ENCODE data around the gene GLRA1.

Gene GLRA1

DNA sequence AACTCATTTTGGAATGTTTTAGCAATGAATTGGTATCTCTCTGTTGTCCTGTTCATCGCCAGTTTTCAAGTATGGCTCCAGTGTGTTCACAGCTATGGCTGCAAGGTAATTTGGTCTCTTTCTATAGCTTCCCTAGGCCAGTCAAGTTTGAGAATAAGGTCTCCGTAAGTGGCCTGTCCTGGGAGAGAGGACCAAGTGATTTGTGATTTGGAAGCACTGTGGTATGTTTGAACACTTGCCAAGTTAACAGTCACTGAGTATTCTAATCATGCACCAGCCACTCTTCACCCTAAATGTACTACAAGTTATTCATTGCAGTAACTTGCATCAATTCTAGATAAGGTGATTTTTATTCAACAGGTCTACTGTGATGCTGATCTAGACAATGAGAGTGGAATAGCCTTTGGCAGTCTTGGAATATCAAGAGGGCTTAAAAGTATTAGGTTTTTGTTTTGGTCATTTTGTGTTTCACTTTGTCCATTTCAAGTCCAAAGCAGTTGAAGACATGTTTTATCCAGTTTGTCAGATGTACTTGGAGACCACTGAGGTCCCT is 111.8 kb downstream of the GLRA1 start:
- H3K9me3 ChIP-seq (ENCODE audit: low read length), result no peaks in the 10 kb centered on the region
- no peak overlapping the region for H3K4me3 ChIP-seq (ENCODE audit: low read depth in 1 of 2, low read length in 2 of 2)
- H3K36me3 ChIP-seq (ENCODE audit: insufficient read depth, low read length), result peaks cover 14% of the 10 kb centered on the region
- H3K27me3 ChIP-seq (ENCODE audit: control insufficient read depth in 1 of 2, insufficient read depth in 2 of 2, low read length in 2 of 2), result no peaks in the 10 kb centered on the region
- H3K9ac ChIP-seq (ENCODE audit: low read length), result no peak overlapping the region
- H3K27ac ChIP-seq (ENCODE audit: low read depth, low read length), result no peak overlapping the region
- peaks cover 10% of the 10 kb centered on the region for H3K4me1 ChIP-seq (ENCODE audit: insufficient read depth, low read length)

DNA sequence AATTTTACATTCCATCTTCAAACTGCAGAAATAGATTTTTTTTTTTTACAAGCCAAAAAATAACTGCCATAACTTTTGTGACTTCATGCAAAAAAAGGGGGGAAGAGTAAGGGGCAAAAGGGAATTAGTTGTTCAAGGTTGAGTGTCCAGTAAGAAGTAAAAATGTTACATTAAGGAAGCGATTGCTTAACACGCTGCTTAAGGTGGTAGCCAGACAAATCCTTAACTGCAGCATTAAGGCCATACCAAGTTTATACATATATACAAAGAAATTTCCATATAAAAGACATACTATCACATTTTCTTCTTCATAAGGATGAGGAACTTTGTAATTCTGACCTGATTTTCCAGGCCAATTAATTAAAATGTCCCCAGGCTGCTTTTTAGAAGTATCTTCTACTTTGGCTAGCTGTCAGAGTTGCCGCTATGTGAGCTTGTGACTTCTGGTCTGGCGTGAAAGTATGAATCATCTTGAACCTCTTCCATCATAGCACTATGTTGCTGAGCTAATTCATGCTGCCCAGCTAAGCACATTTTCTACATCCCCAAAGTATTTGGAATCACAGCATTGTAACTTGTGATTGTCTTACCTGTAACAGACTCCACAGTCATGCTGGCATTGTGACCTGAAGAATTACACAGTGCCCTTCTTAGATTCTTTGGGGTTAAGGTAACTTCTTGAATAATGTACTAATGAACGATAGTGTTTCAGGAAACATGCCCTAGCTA is 112.9 kb downstream of the GLRA1 start:
- Histone ChIP-seq H3K9ac (ENCODE audit: low read length) (no peak overlapping the region), H3K9me3 (ENCODE audit: low read length) (no peaks in the 10 kb centered on the region), H3K4me1 (ENCODE audit: insufficient read depth, low read length) (peaks cover 10% of the 10 kb centered on the region), H3K27me3 (ENCODE audit: control insufficient read depth in 1 of 2, insufficient read depth in 2 of 2, low read length in 2 of 2) (no peaks in the 10 kb centered on the region), H3K4me3 (ENCODE audit: low read depth in 1 of 2, low read length in 2 of 2) (no peak overlapping the region), H3K27ac (ENCODE audit: low read depth, low read length) (no peak overlapping the region), H3K36me3 (ENCODE audit: insufficient read depth, low read length) (peaks cover 14% of the 10 kb centered on the region)

DNA sequence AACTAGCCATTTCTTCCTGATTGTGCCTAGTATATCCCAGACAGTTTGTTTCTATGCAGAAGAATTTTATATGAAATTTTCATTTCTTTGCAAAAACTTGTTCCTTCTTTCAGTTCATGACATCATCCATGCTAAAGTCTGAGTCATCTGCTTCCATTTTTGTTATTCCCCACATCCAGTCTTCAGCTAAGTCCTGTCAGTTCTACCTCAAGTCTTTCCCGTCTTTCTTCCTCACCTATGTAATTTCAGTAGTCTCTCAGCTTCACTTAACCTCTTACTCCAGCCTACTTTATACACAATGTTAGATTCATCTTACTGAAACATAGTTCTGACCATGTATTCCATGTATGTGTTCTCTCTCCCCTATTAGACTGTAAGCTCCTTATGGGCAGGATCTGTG is 113.8 kb downstream of the GLRA1 start:
- Histone ChIP-seq H3K27ac (ENCODE audit: low read depth, low read length) (no peak overlapping the region), H3K9me3 (ENCODE audit: low read length) (no peaks in the 10 kb centered on the region), H3K4me3 (ENCODE audit: low read depth in 1 of 2, low read length in 2 of 2) (no peak overlapping the region), H3K9ac (ENCODE audit: low read length) (no peak overlapping the region), H3K27me3 (ENCODE audit: control insufficient read depth in 1 of 2, insufficient read depth in 2 of 2, low read length in 2 of 2) (no peaks in the 10 kb centered on the region), H3K36me3 (ENCODE audit: insufficient read depth, low read length) (peaks cover 14% of the 10 kb centered on the region), H3K4me1 (ENCODE audit: insufficient read depth, low read length) (peaks cover 10% of the 10 kb centered on the region)

DNA sequence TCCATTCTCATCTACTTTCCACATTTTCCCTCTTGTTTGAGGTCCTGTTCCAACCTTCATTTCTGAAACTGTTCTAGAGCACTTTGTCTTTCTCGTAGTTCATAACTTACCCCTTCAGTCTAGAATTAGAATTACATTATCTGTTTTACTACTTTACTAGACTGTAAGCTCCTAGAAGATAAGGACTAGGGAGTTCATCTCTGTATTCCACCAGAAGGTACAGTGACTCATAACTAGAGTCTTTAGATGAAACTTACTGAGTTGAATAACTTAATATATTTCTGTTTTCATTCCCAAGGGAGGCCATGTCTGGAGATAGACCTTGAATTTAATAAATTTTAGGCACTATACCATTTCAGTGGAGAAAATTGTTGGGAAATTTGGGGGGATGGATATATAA is 114.2 kb downstream of the GLRA1 start:
- H3K9me3 ChIP-seq (ENCODE audit: low read length), result no peaks in the 10 kb centered on the region
- no peaks in the 10 kb centered on the region for H3K27me3 ChIP-seq (ENCODE audit: control insufficient read depth in 1 of 2, insufficient read depth in 2 of 2, low read length in 2 of 2)
- no peak overlapping the region for H3K27ac ChIP-seq (ENCODE audit: low read depth, low read length)
- no peak overlapping the region for H3K4me3 ChIP-seq (ENCODE audit: low read depth in 1 of 2, low read length in 2 of 2)
- H3K4me1 ChIP-seq (ENCODE audit: insufficient read depth, low read length), result peaks cover 10% of the 10 kb centered on the region
- peaks cover 14% of the 10 kb centered on the region for H3K36me3 ChIP-seq (ENCODE audit: insufficient read depth, low read length)
- no peak overlapping the region for H3K9ac ChIP-seq (ENCODE audit: low read length)

DNA sequence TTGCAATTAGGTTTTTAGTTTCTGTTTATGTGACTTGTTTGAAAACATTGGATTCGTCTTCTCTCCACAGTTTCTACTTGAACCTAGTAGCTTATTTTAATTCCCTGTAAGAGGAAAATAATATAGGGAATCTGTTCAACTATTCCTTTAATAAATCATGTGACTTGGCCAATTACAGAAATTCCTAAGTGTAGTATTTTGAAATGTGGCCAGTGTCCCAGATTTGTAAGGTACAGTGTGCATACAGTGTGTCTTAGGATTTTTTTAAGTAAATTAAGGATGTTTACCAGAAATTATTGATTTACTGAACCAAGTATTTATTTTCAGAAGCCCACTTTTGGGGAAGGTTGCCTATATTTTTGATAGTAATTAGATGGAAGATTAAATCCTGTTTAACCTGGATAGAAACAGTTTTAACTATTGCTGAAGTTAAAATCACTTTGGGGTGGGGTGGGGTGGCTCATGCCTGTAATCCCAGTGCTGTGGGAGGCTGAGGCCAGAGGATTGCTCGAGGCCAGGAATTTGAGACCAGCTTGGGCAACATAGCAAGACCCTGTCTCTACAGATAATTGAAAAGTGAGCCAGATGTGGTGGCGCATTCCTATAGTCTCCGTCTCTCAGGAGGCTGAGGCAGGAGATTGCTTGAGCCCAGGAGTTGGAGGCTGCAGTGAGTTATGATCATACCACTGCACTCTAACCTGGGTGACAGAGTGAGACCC is 116.0 kb downstream of the GLRA1 start:
- H3K4me1 ChIP-seq (ENCODE audit: insufficient read depth, low read length), result peaks cover 10% of the 10 kb centered on the region
- H3K36me3 ChIP-seq (ENCODE audit: insufficient read depth, low read length), result peaks cover 24% of the 10 kb centered on the region
- H3K9me3 ChIP-seq (ENCODE audit: low read length), result no peaks in the 10 kb centered on the region
- no peak overlapping the region for H3K9ac ChIP-seq (ENCODE audit: low read length)
- H3K27me3 ChIP-seq (ENCODE audit: control insufficient read depth in 1 of 2, insufficient read depth in 2 of 2, low read length in 2 of 2), result no peaks in the 10 kb centered on the region
- H3K27ac ChIP-seq (ENCODE audit: low read depth, low read length), result no peak overlapping the region
- no peak overlapping the region for H3K4me3 ChIP-seq (ENCODE audit: low read depth in 1 of 2, low read length in 2 of 2)

DNA sequence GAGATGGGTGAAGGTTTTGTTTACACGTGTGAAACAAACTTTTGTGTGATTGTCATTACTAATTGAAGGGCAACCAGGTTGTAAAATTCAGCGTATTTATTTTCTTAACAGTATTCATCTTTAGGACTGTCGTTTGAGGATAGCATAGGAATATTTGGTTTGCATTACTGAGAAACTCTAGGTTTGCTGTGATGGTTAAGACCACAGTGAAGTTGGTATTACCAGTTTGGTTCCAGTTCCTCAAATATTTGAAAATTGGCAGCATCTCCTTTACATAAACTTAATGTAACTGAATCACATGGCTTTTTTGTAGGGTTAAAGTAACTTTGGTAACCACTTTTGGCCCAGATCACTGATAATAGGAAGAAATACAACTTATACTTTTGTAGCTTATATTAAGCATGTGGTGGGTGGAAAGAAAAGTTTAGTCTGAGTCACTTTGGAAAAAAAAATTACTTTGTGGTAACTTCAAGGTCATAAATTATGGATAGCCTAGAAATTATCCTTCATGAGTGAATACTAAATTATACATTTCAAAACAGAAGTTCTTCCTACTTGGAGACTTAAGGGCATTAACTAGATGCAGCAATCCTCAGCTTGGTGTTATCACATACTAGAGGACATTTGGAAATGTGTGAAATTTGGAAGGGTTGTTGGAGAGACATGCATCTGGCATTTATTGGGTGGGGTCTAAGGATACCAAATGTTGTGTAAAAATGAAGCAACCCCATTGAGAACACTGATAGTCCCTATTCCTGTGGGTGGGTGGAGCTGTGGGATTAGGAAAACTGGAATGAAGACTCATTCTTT is 119.0 kb downstream of the GLRA1 start:
- Histone ChIP-seq H3K4me3 (ENCODE audit: low read depth in 1 of 2, low read length in 2 of 2) (no peak overlapping the region), H3K9ac (ENCODE audit: low read length) (no peak overlapping the region), H3K27me3 (ENCODE audit: control insufficient read depth in 1 of 2, insufficient read depth in 2 of 2, low read length in 2 of 2) (no peaks in the 10 kb centered on the region), H3K4me1 (ENCODE audit: insufficient read depth, low read length) (no peaks in the 10 kb centered on the region), H3K27ac (ENCODE audit: low read depth, low read length) (no peak overlapping the region), H3K36me3 (ENCODE audit: insufficient read depth, low read length) (peaks cover 37% of the 10 kb centered on the region), H3K9me3 (ENCODE audit: low read length) (no peaks in the 10 kb centered on the region)

DNA sequence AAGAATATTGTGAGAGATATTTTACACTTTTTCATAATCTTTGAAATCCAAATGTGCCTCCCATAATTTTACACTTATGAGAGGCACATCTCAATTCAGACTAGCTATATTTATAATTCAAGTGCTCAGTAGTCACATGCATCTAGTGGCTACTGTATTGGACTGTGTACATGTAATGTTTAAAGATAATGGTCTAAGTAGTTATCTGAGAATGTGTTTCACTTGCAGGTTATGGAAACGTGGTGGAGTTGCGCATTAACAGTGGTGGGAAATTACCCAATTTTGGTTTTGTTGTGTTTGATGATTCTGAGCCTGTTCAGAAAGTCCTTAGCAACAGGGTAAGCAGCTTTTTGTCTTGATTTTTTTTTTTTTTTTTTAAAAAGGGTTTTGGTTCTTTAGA is 124.1 kb downstream of the GLRA1 start:
- H3K4me3 ChIP-seq (ENCODE audit: low read depth in 1 of 2, low read length in 2 of 2), result no peak overlapping the region
- no peak overlapping the region for H3K27ac ChIP-seq (ENCODE audit: low read depth, low read length)
- H3K9me3 ChIP-seq (ENCODE audit: low read length), result no peaks in the 10 kb centered on the region
- no peaks in the 10 kb centered on the region for H3K4me1 ChIP-seq (ENCODE audit: insufficient read depth, low read length)
- no peaks in the 10 kb centered on the region for H3K27me3 ChIP-seq (ENCODE audit: control insufficient read depth in 1 of 2, insufficient read depth in 2 of 2, low read length in 2 of 2)
- H3K9ac ChIP-seq (ENCODE audit: low read length), result no peak overlapping the region
- peaks cover 58% of the 10 kb centered on the region for H3K36me3 ChIP-seq (ENCODE audit: insufficient read depth, low read length)

DNA sequence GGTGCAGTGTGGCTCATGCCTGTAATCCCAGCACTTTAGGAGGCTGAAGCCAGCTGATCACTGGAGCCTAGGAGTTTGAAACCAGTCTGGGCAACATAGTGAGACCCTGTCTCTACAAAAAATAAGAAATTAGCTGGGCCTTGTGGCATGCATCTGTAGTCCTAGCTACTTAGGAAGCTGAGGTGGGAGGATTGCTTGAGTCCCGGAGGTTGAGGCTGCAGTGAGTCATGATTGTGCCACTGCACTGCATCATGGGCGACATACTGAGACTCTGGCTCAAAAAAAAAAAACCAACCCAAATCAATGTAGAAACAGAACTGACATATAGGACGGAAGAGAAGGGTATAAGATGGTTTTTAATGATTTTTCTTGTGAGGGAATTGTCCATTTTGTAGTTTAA is 125.2 kb downstream of the GLRA1 start:
- no peak overlapping the region for H3K9ac ChIP-seq (ENCODE audit: low read length)
- no peaks in the 10 kb centered on the region for H3K27me3 ChIP-seq (ENCODE audit: control insufficient read depth in 1 of 2, insufficient read depth in 2 of 2, low read length in 2 of 2)
- no peaks in the 10 kb centered on the region for H3K4me1 ChIP-seq (ENCODE audit: insufficient read depth, low read length)
- no peak overlapping the region for H3K4me3 ChIP-seq (ENCODE audit: low read depth in 1 of 2, low read length in 2 of 2)
- H3K9me3 ChIP-seq (ENCODE audit: low read length), result no peaks in the 10 kb centered on the region
- peaks cover 66% of the 10 kb centered on the region for H3K36me3 ChIP-seq (ENCODE audit: insufficient read depth, low read length)
- H3K27ac ChIP-seq (ENCODE audit: low read depth, low read length), result no peak overlapping the region

DNA sequence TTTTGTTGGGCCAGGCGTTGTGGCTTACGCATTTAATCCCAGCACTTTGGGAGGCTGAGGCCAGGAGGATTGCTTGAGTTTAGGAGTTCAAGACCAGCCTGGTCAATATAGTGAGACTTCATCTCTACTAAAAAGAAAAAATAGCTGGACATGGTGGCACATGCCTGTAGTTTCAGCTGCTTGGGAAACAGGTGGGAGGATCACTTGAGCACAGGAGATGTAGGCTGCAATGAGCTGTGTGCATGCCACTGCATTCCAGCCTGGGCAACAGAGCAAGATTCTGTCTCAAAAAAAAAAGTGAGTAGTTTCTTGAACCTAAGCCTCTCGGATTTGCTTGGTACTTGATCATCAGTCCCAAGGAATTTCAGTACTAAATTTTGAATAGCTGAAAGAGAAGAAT is 126.0 kb downstream of the GLRA1 start:
- Histone ChIP-seq H3K27ac (ENCODE audit: low read depth, low read length) (no peak overlapping the region), H3K9ac (ENCODE audit: low read length) (no peak overlapping the region), H3K9me3 (ENCODE audit: low read length) (no peaks in the 10 kb centered on the region), H3K4me1 (ENCODE audit: insufficient read depth, low read length) (no peaks in the 10 kb centered on the region), H3K4me3 (ENCODE audit: low read depth in 1 of 2, low read length in 2 of 2) (no peak overlapping the region), H3K27me3 (ENCODE audit: control insufficient read depth in 1 of 2, insufficient read depth in 2 of 2, low read length in 2 of 2) (no peaks in the 10 kb centered on the region), H3K36me3 (ENCODE audit: insufficient read depth, low read length) (peaks cover 66% of the 10 kb centered on the region)

DNA sequence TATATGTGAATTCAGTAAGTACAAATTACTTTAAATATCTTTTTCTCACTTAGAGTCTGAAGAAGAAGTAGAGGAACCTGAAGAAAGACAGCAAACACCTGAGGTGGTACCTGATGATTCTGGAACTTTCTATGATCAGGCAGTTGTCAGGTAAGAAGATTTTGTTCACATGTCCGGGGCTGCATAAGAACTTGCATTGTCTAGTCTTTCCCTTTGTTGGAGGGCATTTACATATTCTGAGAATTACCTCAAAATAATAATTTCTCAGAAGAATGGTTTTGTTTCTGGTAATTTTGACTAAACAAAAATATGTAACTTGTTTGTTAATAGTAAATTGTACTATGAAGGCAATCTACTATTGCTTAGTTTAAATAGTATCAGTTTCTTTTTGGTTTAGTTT is 129.2 kb downstream of the GLRA1 start:
- H3K27ac ChIP-seq (ENCODE audit: low read depth, low read length), result no peak overlapping the region
- no peak overlapping the region for H3K9ac ChIP-seq (ENCODE audit: low read length)
- no peaks in the 10 kb centered on the region for H3K27me3 ChIP-seq (ENCODE audit: control insufficient read depth in 1 of 2, insufficient read depth in 2 of 2, low read length in 2 of 2)
- H3K36me3 ChIP-seq (ENCODE audit: insufficient read depth, low read length), result peaks cover 69% of the 10 kb centered on the region
- no peak overlapping the region for H3K4me3 ChIP-seq (ENCODE audit: low read depth in 1 of 2, low read length in 2 of 2)
- H3K9me3 ChIP-seq (ENCODE audit: low read length), result no peaks in the 10 kb centered on the region
- H3K4me1 ChIP-seq (ENCODE audit: insufficient read depth, low read length), result no peaks in the 10 kb centered on the region

DNA sequence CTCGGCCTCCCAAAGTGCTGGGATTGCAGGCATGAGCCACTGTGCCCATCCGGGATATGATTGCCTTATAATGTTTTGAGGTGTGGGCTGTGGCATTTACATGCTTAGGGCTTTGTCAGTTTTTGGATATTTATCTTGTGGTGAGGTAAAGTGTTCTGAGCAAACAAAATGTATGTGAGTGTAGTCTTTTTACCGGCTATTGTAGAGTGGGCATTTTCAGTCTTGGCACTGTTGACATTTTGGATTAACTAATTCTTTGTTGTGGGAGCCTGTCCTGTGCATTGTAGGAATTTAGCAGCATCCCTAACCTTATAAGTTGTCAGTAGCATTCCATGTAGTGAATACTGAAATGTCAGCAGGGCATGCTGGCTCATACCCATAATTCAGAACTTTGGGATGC is 131.3 kb downstream of the GLRA1 start:
- H3K27ac ChIP-seq (ENCODE audit: low read depth, low read length), result no peak overlapping the region
- H3K9ac ChIP-seq (ENCODE audit: low read length), result no peak overlapping the region

More for the DNA sequence above, 131.3 kb downstream of the GLRA1 start:
- no peaks in the 10 kb centered on the region for H3K9me3 ChIP-seq (ENCODE audit: low read length)
- H3K4me3 ChIP-seq (ENCODE audit: low read depth in 1 of 2, low read length in 2 of 2), result no peak overlapping the region
- no peaks in the 10 kb centered on the region for H3K27me3 ChIP-seq (ENCODE audit: control insufficient read depth in 1 of 2, insufficient read depth in 2 of 2, low read length in 2 of 2)
- no peaks in the 10 kb centered on the region for H3K4me1 ChIP-seq (ENCODE audit: insufficient read depth, low read length)
- H3K36me3 ChIP-seq (ENCODE audit: insufficient read depth, low read length), result peaks cover 49% of the 10 kb centered on the region
